Right lobe of liver (tissue), 4 donors: ENCODE data around the gene POMGNT1.

ENCODE experiments used
- CTCF ChIP-seq, 4 donors: fragments of 200-600 bp in 3 of 4; fragments of 450-650 bp in 1 of 4; IDR thresholded peaks; one replicate each; pipeline versions ENCODE4 v1.5.1 to v1.8.0; 2016 to 2022; ENCODE audit warnings: antibody characterized with exemption in 4 of 4, mild to moderate bottlenecking in 2 of 4
- POLR2A ChIP-seq: fragments of 450-650 bp; IDR thresholded peaks from one replicate; pipeline ENCODE4 v1.6.1; 2017; ENCODE audit warnings: antibody characterized with exemption, mild to moderate bottlenecking
- donor health status: DM: no; HTN: no; CAD: no.
- donor health status: DM: no; HTN: no; CAD: no.
- donor health status: DM: no; HTN: yes; CAD: no.

GRCh38 chr1:46191033-46191701 lies 7.1 kb downstream of the POMGNT1 start:
- TF ChIP-seq POLR2A, result no peak
- TF ChIP-seq CTCF (IDR thresholded peaks at IDR 0.05), result no peak
